H1 (cell line): ENCODE results near the gene PDE3A. TPM values are rescaled to one million over a fixed set of nuclear protein-coding genes. Genes with fewer than 3 reads are reported as not detected.

Experiments used
- CTCF ChIA-PET: fragments of 300-600 bp; sonication (Branson Sonifier 250); formaldehyde crosslinking; loops from one replicate; lab custom pipeline; 2021; ENCODE audit not compliant: partially characterized antibody; lab: Charles Lee
- POLR2A ChIA-PET: fragments of 300-600 bp; sonication (Branson Sonifier 250); formaldehyde crosslinking; loops from one replicate; lab custom pipeline; 2021; ENCODE audit warnings: inconsistent platforms; ENCODE audit not compliant: partially characterized antibody; lab: Charles Lee
- DNase-seq, 2 experiments: peaks; one replicate each; pipeline versions ENCODE4 v3.0.0 to v3.0.0-alpha.2; 2010 to 2022; ENCODE audit warnings: low spot score in 2 of 2, low read depth in 1 of 2, mixed read lengths in 1 of 2
- FAIRE-seq: peaks from 2 replicates; lab custom pipeline; 2011; peaks lifted over from hg19 to GRCh38; lab: Jason Lieb, UNC
- H2AFZ ChIP-seq: 2 replicates; pipeline ENCODE4 v1.8.1; 2012; ENCODE audit warnings: low read length, inconsistent platforms
- H2AK5ac ChIP-seq: 2 replicates; pipeline ENCODE4 v1.6.1; 2013; ENCODE audit warnings: low read depth, low read length
- H2BK120ac ChIP-seq: replicated peaks from 2 replicates; pipeline ENCODE3; 2013; ENCODE audit warnings: low read depth, low read length, inconsistent platforms
- H2BK12ac ChIP-seq: 2 replicates; pipeline ENCODE4 v1.6.1; 2013; ENCODE audit warnings: low read depth, low read length
- H2BK15ac ChIP-seq: 2 replicates; pipeline ENCODE4 v1.6.1; 2013; ENCODE audit warnings: low read length
- H2BK20ac ChIP-seq: 2 replicates; pipeline ENCODE4 v1.6.1; 2013; ENCODE audit warnings: low read length
- H2BK5ac ChIP-seq: 2 replicates; pipeline ENCODE4 v1.6.1; 2013; ENCODE audit warnings: low read depth, low read length
- H3K14ac ChIP-seq: 2 replicates; pipeline ENCODE4 v1.6.1; 2013; ENCODE audit warnings: inconsistent platforms; ENCODE audit not compliant: insufficient read length
- H3K18ac ChIP-seq: 2 replicates; pipeline ENCODE4 v1.6.1; 2013; ENCODE audit warnings: low read length; ENCODE audit errors: extremely low read depth
- H3K23ac ChIP-seq: 2 replicates; pipeline ENCODE4 v1.6.1; 2013; ENCODE audit warnings: inconsistent platforms; ENCODE audit not compliant: insufficient read length
- H3K23me2 ChIP-seq: 2 replicates; pipeline ENCODE4 v1.6.1; 2013; ENCODE audit warnings: low read depth, low read length
- H3K27ac ChIP-seq: 2 replicates; pipeline ENCODE4 v1.6.1; 2011; ENCODE audit warnings: low read depth, low read length, inconsistent platforms
- H3K27me3 ChIP-seq, 4 experiments: replicated peaks in 1 of 4; 1 replicate in 1 of 4; 2 replicates in 3 of 4; pipeline versions ENCODE4 v1.6.1 to v1.8.1; 2011 to 2013; ENCODE audit warnings: low read length in 3 of 4, mild to moderate bottlenecking in 3 of 4, inconsistent platforms in 2 of 4, mixed read lengths in 2 of 4, moderate library complexity in 1 of 4; ENCODE audit not compliant: control insufficient read depth in 3 of 4, insufficient read depth in 3 of 4; ENCODE audit errors: extremely low read depth in 1 of 4
- H3K36me3 ChIP-seq, 4 experiments: 2 replicates each; pipeline versions ENCODE4 v1.6.1 to v1.8.1; 2011 to 2013; ENCODE audit warnings: mild to moderate bottlenecking in 4 of 4, low read length in 3 of 4, moderate library complexity in 2 of 4, control low read depth in 1 of 4, inconsistent platforms in 1 of 4; ENCODE audit not compliant: insufficient read depth in 4 of 4, control insufficient read depth in 2 of 4
- H3K4ac ChIP-seq: replicated peaks from 2 replicates; pipeline ENCODE3; 2013; ENCODE audit warnings: low read length, low read depth, mixed read lengths, inconsistent platforms; ENCODE audit not compliant: insufficient read length
- H3K4me1 ChIP-seq, 4 experiments: replicated peaks in 1 of 4; 1 replicate in 1 of 4; 2 replicates in 3 of 4; pipeline versions ENCODE4 v1.6.1 to v1.8.1; 2011 to 2013; ENCODE audit warnings: low read length in 3 of 4, inconsistent platforms in 2 of 4, mixed read lengths in 1 of 4; ENCODE audit not compliant: insufficient read depth in 4 of 4, control insufficient read depth in 3 of 4
- H3K4me2 ChIP-seq, 2 experiments: 2 replicates each; pipeline versions ENCODE4 v1.6.1 to v1.8.1; 2011 to 2013; ENCODE audit warnings: low read depth in 2 of 2, low read length in 2 of 2, control low read depth in 1 of 2, inconsistent platforms in 1 of 2, mild to moderate bottlenecking in 1 of 2; ENCODE audit not compliant: insufficient read depth in 1 of 2
- H3K4me3 ChIP-seq, 4 experiments: fragments of 200-600, 300-600 bp in 1 of 4; sonication (generic), shearing (Covaris generic), sonication (Bioruptor Twin) in 1 of 4; 2 replicates each; pipeline versions ENCODE4 v1.5.1 to v1.8.1; 2011 to 2016; ENCODE audit warnings: low read length in 4 of 4, low read depth in 3 of 4, control low read depth in 2 of 4, inconsistent platforms in 2 of 4, mild to moderate bottlenecking in 2 of 4, mixed read lengths in 1 of 4, moderate library complexity in 1 of 4; ENCODE audit not compliant: insufficient read depth in 2 of 4; ENCODE audit errors: extremely low read depth in 1 of 4
- H3K56ac ChIP-seq: replicated peaks from 2 replicates; pipeline ENCODE3; 2013; ENCODE audit warnings: low read depth, mild to moderate bottlenecking, mixed read lengths, low read length, inconsistent platforms; ENCODE audit not compliant: insufficient read length
- H3K79me1 ChIP-seq: 2 replicates; pipeline ENCODE4 v1.6.1; 2013; ENCODE audit warnings: low read depth, low read length, control low read depth
- H3K79me2 ChIP-seq, 2 experiments: 2 replicates each; pipeline versions ENCODE4 v1.6.1 to v1.8.1; 2012 to 2013; ENCODE audit warnings: low read length in 2 of 2, mild to moderate bottlenecking in 2 of 2, inconsistent platforms in 1 of 2; ENCODE audit not compliant: insufficient read depth in 2 of 2, control insufficient read depth in 1 of 2
- H3K9ac ChIP-seq, 4 experiments: replicated peaks in 1 of 4; 1 replicate in 1 of 4; 2 replicates in 3 of 4; pipeline versions ENCODE4 v1.6.1 to v1.8.1; 2011 to 2013; ENCODE audit warnings: low read depth in 3 of 4, low read length in 3 of 4, control low read depth in 2 of 4, mild to moderate bottlenecking in 2 of 4, moderate library complexity in 2 of 4, inconsistent platforms in 1 of 4; ENCODE audit errors: extremely low read depth in 1 of 4
- H3K9me3 ChIP-seq, 2 experiments: 2 replicates each; pipeline versions ENCODE4 v1.6.1 to v1.8.1; 2012 to 2013; ENCODE audit warnings: mild to moderate bottlenecking in 2 of 2, moderate library complexity in 2 of 2, control low read depth in 1 of 2, inconsistent platforms in 1 of 2, low read depth in 1 of 2, low read length in 1 of 2, mixed read lengths in 1 of 2; ENCODE audit not compliant: insufficient read depth in 2 of 2
- H4K20me1 ChIP-seq, 2 experiments: replicated peaks in 1 of 2; 2 replicates each; pipeline versions ENCODE3 to v1.8.1; 2011 to 2013; ENCODE audit warnings: inconsistent platforms in 2 of 2, low read length in 2 of 2, mild to moderate bottlenecking in 1 of 2; ENCODE audit not compliant: insufficient read depth in 2 of 2, control insufficient read depth in 1 of 2
- H4K5ac ChIP-seq: 2 replicates; pipeline ENCODE4 v1.6.1; 2013; ENCODE audit warnings: low read length, low read depth, mixed read lengths, inconsistent platforms; ENCODE audit not compliant: insufficient read length
- H4K8ac ChIP-seq: 2 replicates; pipeline ENCODE4 v1.8.0; 2013; ENCODE audit warnings: mild to moderate bottlenecking, moderate library complexity, low read length, inconsistent platforms; ENCODE audit not compliant: insufficient read depth; ENCODE audit errors: extremely low read depth
- H4K91ac ChIP-seq: replicated peaks from 2 replicates; pipeline ENCODE3; 2013; ENCODE audit warnings: low read length, mixed read lengths, inconsistent platforms; ENCODE audit not compliant: insufficient read length
- SUZ12 ChIP-seq: fragments of 200-600 bp; sonication (generic); IDR thresholded peaks from 2 replicates; pipeline ENCODE4 v1.6.1; 2012; ENCODE audit warnings: mild to moderate bottlenecking, inconsistent platforms, low read length, moderate library complexity, mixed read lengths
- WGBS, 2 experiments: shearing (Covaris generic) in 1 of 2; methylation state at CpG; one replicate each; pipeline versions ENCODE4 v1.1.6 to v1.1.7; 2013 to 2015; ENCODE audit warnings: low lambda C conversion rate in 2 of 2, mixed read lengths in 2 of 2, inconsistent platforms in 1 of 2, low coverage in 1 of 2, missing lambda C conversion rate in 1 of 2; ENCODE audit not compliant: insufficient replicate concordance in 2 of 2, insufficient coverage in 1 of 2, insufficient read length in 1 of 2; ENCODE audit errors: extremely low coverage in 1 of 2, missing lambda C conversion rate in 1 of 2; 5-methylcytosine and 5-hydroxymethylcytosine counted together
- polyA plus RNA-seq, 7 experiments: library from polyadenylated mRNA; depleted of rRNA in 3 of 7; stranded (reverse) in 5 of 7; unstranded in 2 of 7; fragments of >200 nt in 5 of 7; fragments of 200-250 nt in 2 of 7; gene quantifications; 1 replicate in 5 of 7; 2 replicates in 1 of 7; 4 replicates in 1 of 7; pipeline versions ENCODE4 v1.2.1 to v1.2.3, GENCODE V29; 2011 to 2013; ENCODE audit warnings: missing spikeins in 2 of 7, mixed read lengths in 2 of 7
- total RNA-seq: library from RNA; stranded (reverse); fragmentation: NEBNext Ultra II Directional; extraction: Animal tissue kit (Norgen Biotek cat#: 25700); gene quantifications from 2 replicates; pipeline ENCODE4 v1.2.1, GENCODE V29; 2021

Gene PDE3A
- total and polyA plus RNA-seq, 2 of the 8 experiments (the other 6 are each of a cell fraction or from before 2014, with no cell fraction given), result 1.4 to 3.4 TPM

GRCh38 chr12:20483776-20484175, 115.4 kb downstream of the PDE3A start:
- H2BK15ac ChIP-seq, result no peak overlapping the region
- no peak overlapping the region for H2BK20ac ChIP-seq
- H3K79me1 ChIP-seq, result no peaks in the 10 kb centered on the region
- no peaks in the 10 kb centered on the region for H3K79me2 ChIP-seq
- DNase-seq (no peak), FAIRE-seq (no peak)
- H3K9me3 ChIP-seq, result no peaks in the 10 kb centered on the region; a peak in 1 of 4 replicates
- H2AK5ac ChIP-seq, result no peak overlapping the region
- POLR2A ChIA-PET, result no interaction called here
- H4K5ac ChIP-seq, result no peak overlapping the region
- CTCF ChIA-PET, result interaction anchor here (1.4 kb wide), 1 partner anchor 74 kb away, joined by 5 read pairs; no protein-coding TSS in a partner anchor
- H4K8ac ChIP-seq, result no peak overlapping the region
- no peaks in the 10 kb centered on the region for H3K27me3 ChIP-seq
- H3K4ac ChIP-seq, result no peak overlapping the region
- H4K91ac ChIP-seq, result no peak overlapping the region
- no peak overlapping the region for H2AFZ ChIP-seq
- no peak for TF ChIP-seq SUZ12
- 92% methylated on average over 1 of the region's 1 CpG; no CpG with 5 or more reads in 1 of the 2 experiments for WGBS, 2 experiments
- no peaks in the 10 kb centered on the region for H3K23me2 ChIP-seq
- H2BK12ac ChIP-seq, result no peak overlapping the region
- H2BK120ac ChIP-seq, result no peak overlapping the region
- H3K23ac ChIP-seq, result no peak overlapping the region
- no peak overlapping the region for H3K4me3 ChIP-seq
- H3K4me2 ChIP-seq, result no peak overlapping the region
- H4K20me1 ChIP-seq, result no peaks in the 10 kb centered on the region
- H3K9ac ChIP-seq, result no peak overlapping the region
- no peak overlapping the region for H3K14ac ChIP-seq
- H3K4me1 ChIP-seq, result no peaks in the 10 kb centered on the region
- H3K18ac ChIP-seq, result no peak overlapping the region
- H3K56ac ChIP-seq, result no peak overlapping the region
- H2BK5ac ChIP-seq, result no peak overlapping the region
- H3K27ac ChIP-seq, result no peak overlapping the region
- H3K36me3 ChIP-seq, result no peaks in the 10 kb centered on the region
